SK-MEL-5 (cell line): Measurements from ENCODE around the gene PTH2R. TPM values are rescaled to one million over a fixed set of nuclear protein-coding genes. Genes with fewer than 3 reads are reported as not detected.
"Not testable (repeated sequence)": the region's sequence is repeated elsewhere in the genome, so short reads cannot be mapped to it uniquely, and the experiment has no call there.

ENCODE experiments used
- DNase-seq: peaks from one replicate; pipeline ENCODE4 v3.0.0-alpha.2; 2016; ENCODE audit warnings: low read depth, low spot score
- in situ Hi-C: cut with HindIII; loops from 2 replicates; pipeline ENCODE4 v1.10.0; 2016; ENCODE audit warnings: low sequenced_read_pairs, high pct_unique_total_duplicates, low pct_unique_long_range_greater_than_20kb
- total RNA-seq: library from RNA; depleted of rRNA; stranded (reverse); fragments of >200 nt; shearing (Covaris generic); gene quantifications from 2 replicates; pipeline ENCODE4 v1.2.3, GENCODE V29; 2014

Gene PTH2R
- total RNA-seq, 1 experiment from 2014 or later = 0.13 TPM

DNA sequence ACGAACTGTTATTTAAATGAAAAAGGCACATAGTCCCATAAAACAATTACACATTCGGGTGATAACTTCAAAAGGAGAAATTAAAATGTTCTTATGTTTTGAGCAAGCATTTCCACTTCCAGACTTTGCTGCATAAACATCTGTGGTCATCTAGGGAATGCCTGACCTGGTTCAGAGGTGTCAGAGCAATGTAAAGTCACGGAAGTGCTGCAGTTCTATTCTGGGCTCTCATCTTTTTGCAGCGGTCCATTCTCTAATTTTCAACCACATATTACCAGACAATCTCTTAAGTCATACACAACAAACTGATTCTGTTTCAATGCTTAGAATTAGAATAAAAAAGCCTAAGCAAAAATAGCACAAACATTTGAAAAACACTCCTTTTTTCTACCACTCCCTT, 22.0 kb upstream of the PTH2R start:
- DNase-seq = no peak

DNA sequence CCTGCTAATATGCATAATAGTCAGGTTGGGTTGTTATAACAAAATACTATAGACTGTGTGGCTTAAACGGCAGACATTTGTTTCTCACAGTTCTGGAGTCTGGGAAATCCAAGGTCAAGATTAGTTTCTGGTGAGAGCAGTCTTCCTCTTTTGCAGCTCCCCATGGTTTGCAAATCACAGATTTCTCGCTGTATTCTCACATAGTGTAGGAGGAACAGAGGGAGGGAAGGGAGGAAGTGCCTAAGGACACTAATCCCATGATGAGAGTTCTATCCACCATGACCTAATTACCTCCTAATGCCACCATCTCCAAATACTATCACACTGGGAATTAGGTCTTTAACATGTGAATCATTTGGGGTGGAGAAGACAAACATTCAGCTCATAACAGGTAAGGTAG, 20.1 kb upstream of the PTH2R start:
- DNase-seq = no peak
- in situ Hi-C loops = no loop called here

More for the DNA sequence above, 22.0 kb upstream of the PTH2R start:
- in situ Hi-C loops = no loop called here

DNA sequence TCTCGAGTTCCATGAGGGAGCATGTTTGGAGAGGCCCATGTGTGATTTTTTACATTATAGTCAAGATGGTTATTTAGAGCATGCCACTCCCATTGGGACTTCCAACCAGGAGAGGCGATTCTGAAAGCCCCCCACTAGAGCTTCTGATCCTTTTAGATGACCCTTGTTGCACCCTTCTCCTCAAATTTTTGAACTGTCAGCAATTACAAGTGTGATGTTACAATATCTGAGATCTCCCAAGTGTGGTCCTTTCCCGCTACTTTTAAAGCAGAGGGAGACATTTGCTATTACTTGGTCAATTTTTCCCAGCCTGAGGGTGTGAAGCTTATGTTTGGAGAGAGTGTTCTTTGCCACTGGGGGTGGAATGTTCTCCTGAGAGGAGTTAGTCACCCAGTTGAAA, 16.7 kb upstream of the PTH2R start:
- in situ Hi-C loops = no loop called here
- no peak for DNase-seq

DNA sequence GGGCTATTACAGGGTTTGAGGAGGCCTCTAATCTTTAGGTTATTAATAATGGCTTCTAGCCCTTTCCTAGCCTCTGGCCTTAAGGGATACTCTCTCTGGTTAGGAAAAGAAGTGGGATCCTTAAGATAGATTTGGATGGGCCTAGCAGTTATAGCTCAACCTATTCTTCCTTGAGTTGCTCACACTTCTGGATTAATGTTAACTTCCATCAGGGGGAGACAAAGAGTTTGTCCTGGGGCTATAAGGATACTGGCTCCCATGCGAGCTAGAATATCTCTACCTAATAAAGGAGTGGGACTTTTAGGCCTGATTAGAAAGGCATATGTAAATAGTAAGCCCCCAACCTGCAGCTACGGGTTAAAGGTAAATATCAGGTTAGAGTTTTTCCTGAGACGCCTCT, 14.3 kb upstream of the PTH2R start:
- peak; percentile 27 for DNase-seq
- in situ Hi-C loops = no loop called here

DNA sequence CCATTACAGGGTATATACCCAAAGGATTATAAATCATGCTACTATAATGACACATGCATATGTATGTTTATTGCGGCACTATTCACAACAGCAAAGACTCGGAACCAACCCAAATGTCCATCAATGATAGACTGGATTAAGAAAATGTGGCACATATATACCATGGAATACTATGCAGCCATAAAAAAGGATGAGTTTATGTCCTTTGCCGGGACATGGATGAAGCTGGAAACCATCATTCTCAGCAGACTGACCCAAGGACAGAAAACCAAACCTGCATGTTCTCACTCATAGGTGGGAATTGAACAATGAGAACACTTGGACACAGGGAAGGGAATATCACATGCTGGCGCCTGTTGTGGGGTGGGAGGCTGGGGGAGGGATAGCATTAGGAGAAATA, 9.8 kb upstream of the PTH2R start:
- DNase-seq, in situ Hi-C loops: not testable (repeated sequence)

DNA sequence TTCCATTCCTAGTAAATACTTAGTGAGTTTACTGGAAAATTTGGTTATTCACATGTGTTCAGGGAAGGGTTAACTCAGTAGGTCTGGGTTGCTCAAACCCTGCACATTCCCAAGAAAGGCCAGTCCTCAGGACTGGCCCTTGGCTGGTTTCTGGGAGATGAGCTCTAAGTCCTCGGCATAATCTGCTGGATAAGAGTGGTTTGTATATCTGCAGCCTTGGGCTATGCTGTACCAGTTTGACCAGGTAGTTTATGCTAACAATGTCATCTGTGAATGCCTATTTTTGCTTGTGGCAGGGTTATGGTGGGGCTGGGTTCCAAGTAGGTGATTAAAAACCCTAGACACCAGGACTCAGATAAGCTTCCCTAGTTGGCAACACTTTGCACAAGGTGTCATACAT, 7.4 kb upstream of the PTH2R start:
- in situ Hi-C loops = no loop called here
- no peak for DNase-seq

DNA sequence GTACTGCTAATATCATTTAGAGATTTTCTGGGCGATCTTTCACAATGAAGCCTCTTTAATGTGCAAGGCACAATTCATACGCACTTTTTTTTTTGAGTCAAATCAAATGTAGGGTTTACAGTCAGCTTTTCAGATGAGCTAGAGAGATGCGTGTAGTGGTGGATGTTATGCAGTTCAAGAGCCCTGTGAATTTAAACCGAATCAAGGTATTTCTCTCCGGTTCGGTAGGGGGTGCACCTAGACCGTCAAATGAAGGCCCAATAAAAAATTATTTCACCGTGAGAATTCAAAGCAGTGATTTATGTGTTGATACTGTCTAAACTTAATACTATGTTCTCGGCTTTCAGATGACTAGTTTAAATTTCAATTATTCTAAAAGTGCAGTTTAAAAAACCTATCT, 1.1 kb downstream of the PTH2R start:
- DNase-seq = peak; percentile 56
- in situ Hi-C loops = no loop called here

DNA sequence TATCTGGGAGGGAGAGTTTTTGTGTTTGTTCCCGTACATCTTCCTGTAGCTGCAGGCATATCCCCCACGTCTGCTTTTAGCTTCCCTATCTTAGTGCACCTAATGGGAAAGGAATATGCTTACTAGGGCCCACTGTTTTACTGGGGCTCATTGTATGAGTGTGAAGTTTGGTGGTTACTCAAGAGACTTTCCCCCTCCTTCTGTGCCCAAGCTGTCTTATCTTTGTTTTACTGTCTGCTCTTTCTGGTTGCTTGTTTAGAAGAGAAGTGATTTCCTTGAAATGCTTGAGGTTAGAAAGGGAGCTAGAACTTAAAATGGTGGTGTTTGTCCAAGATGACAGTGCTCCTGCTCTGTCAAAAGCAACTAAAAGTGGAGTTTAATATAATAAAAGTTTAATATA, 7.3 kb downstream of the PTH2R start:
- no peak for DNase-seq
- in situ Hi-C loops = no loop called here

DNA sequence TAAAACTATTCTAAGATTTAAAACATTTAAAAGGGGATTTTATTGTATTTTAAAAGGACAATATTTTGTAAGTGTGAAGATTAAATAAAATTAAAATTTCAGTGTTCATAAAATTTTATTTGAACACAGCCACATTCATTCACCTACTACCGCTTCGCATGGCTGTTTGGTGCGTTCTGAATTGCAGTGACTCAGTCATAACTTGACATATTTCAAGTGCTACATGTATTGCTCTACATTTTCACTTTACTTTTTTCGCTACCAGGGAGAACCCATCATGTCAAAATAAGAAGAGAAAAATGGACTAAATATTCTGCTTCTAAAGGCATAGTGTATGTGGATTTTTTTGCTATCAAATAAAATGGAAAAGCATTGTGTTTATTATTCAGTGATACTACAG, 8.7 kb downstream of the PTH2R start:
- no peak for DNase-seq
- in situ Hi-C loops = no loop called here

DNA sequence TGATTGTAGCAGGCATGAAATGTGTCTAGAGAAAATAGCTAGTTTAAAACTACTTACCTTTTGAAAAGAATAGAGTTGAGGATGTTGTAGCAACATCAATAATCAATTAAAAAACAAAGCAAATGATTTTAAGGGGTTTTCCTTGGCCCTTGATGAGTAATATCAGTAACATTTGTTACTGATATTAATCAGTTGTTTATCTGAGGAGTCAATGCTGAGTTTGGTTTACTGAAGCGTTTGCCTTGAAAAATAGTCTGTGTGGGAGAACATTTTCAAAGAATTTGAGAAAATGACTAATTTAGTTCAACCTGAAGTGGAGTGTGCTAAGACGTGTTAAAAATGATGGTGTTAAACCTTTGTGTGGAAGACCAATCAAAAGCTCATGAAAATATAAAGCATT, 9.3 kb downstream of the PTH2R start:
- in situ Hi-C loops = no loop called here
- no peak for DNase-seq

DNA sequence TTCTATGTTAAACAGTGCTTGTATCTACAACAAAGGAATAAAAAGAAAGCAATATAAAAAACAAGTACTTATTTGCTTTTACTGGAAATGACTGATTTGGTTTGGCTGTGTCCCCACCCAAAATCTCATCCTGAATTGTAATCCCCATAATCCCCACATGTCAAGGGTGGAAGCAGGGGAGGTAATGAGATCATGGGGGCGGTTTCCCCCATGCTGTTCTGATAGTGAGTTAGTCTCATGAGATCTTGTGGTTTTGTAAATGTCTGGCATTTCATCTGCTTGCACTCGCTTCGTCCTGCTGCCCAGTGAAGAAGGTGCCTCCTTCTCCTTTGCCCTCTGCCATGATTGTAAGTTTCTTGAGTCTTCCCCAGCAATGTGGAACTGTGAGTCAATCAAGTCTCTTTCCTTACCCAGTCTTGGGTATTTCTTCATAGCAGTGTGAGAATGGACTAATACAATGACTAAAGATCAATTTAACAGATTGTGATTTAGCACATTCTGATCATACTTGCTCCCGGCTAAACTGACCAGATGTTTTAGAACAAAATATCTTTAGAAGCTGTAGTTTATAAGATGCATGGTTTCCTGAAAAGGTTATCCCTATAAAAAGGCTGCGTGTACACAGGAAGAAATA, 19.9 kb downstream of the PTH2R start:
- peak; percentile 35 for DNase-seq
- in situ Hi-C loops = no loop called here

DNA sequence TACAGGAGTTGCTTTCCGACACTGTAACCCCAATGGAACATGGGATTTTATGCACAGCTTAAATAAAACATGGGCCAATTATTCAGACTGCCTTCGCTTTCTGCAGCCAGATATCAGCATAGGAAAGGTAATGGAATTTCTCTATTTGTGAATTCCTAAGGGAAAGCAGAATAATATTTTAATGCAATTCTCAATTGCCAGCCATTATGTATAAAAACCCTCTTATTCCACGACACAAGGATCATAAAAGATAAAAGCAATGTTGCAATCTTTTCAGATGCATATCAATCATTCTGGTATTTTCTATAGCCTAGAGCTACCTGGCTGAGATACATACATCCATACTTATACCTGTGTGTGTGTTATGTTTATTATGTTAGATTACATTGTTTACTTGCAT, 31.2 kb downstream of the PTH2R start:
- in situ Hi-C loops = no loop called here
- no peak for DNase-seq

DNA sequence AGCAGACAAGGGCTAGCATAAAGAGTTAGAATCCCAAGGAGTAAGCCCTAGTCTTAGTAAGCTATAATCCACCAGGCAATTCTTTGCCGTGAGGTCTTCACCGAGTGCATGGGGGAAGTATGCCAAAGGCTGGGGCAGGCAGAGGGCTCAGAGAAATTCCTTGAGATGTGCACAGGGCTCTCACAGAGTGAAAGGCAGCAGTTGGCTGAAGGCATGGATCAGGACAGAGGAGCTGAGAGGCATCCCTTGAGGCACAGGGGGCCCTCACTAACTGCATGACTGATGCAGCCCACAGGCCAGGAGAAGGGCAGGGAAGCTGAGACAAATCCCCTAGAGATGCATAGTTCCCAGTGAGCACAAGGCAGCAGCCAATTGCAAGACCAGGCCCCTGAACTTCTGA, 34.1 kb downstream of the PTH2R start:
- DNase-seq = no peak
- in situ Hi-C loops = no loop called here

DNA sequence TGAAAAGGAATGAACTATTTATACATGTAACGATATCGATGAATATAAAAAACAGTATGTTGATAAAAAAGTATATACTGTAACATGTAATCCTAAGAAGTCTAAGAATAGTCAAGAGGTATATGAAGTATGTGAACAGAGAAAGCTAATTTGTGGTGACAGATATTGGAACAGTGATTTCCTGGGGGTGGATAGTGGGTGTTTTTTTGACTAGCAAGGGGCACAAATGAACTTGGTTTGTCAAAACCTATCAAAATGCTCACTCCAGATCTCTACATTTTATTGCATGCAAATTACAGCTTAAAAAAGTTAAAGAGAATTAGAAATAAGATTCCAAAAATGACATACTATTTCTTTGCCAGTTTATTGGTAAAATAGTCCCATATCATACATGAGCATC, 35.4 kb downstream of the PTH2R start:
- DNase-seq = no peak
- in situ Hi-C loops = no loop called here

DNA sequence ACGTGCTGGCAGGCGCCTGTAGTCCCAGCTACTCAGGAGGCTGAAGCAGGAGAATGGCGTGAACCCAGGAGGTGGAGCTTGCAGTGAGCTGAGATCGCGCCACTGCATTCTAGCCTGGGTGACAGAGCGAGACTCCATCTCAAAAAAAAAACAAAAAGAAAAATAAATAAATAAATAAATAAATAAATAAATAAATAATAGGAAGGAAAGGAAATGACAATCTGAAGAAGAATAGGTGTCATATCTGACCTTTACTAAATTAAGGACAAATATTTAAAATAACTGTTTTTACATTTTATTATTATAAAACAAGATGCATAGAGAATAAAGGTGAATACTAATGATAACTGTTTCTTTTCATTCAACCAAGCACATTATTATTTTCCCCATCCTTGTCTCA, 40.9 kb downstream of the PTH2R start:
- in situ Hi-C loops, DNase-seq: not testable (repeated sequence)

DNA sequence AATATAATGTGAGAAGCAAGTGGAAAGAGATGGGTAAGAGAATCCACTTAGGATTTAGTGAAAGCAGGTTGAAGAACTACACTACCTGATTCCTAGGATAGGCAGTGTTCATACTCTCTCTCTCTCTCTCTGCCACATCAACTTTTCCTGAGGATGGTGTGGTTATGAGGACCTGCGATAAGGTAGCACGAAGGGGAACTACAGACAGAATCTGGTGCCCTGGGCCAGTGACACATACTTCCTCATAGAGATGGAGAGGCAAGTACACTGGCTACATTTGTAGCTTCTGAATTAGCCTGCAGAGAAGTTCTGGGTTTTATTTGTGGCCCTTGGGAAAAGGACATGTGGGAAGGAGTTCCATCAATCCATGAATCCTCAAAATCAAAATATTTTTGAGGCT, 44.5 kb downstream of the PTH2R start:
- in situ Hi-C loops = no loop called here
- DNase-seq = no peak

DNA sequence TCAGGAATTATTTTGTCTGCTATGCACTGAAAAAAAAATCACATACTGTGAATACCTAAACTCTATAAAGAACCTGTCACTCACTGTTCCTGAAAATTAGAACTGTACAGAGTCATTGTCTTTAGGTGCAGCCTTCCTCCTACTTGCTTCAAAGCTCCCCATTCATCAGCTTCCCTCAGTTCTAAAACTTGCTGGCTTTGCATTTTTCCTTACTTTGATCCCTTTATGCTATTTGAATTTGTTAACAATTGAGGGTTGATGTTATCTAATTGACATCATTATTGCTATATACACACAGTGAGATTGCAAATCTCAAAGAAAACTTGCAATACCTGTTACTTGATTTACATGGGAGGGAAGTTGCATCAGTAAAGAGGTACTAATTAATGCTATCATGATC, 48.3 kb downstream of the PTH2R start:
- DNase-seq = peak; percentile 19
- in situ Hi-C loops = no loop called here

DNA sequence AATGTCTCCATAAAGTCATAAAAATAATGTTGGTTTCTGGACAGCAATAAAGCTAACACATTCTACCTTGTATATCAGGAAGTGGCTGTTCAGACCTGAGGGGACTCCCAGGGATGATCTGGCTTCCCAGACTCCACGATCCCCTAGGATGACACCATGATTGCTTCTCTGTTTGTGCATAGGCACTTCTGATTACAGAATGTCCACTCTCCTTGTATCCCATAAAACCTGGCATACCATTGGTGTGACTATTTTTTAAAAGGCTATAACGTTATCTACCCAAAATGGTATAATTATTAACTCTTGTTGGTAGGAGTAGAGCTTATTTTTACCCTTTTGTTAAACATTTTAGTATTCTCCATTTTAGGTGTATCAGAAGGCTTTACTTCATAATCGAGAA, 57.1 kb downstream of the PTH2R start:
- in situ Hi-C loops = no loop called here
- no peak for DNase-seq

DNA sequence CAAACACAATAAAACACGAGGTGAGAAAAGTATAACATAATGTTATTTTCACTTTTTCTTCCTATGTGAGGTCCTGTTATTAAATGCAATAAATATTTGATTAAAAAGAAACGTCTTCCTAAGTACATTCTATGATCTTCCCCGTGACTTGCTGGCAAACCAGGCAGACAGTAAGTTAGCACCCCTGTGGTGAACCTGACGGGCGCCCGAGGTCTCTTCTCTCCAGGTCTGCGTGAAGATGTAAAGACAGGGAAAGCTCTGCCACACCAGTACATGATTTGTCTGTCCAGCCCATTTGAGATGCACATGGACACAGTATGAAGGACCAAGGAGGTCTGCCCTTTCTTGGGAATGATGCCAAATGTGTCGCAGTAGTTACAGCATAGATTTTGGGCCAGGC, 57.6 kb downstream of the PTH2R start:
- in situ Hi-C loops = no loop called here
- no peak for DNase-seq
